Measurements from ENCODE around the gene C1RL.

DNA sequence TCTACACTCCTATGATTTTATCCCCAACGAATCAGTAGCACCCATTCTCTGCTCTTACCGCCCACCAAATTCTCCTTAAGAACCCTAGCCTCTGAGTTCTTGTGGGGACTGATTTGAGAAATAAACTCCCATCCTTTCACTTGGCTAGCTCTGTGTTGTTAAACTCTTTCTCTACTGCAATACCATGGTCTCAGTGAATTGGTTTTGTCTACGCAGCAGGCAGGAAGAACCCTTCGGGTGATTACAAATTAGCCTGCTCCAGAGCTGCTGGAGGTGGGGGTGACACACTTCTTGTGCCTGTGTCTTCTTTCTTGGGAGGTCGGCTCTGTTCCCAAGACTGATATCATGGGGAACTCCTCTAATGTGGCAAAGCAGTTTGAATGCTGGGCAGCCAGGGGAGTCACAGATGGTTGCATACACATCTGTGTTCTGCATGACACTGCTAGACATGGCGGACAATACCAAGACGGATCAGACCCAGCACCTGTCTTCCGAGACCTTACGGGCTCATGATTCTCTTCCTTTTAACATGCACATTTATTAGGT, 50.1 kb downstream of the C1RL start:
- TF ChIP-seq, protein P1, sequence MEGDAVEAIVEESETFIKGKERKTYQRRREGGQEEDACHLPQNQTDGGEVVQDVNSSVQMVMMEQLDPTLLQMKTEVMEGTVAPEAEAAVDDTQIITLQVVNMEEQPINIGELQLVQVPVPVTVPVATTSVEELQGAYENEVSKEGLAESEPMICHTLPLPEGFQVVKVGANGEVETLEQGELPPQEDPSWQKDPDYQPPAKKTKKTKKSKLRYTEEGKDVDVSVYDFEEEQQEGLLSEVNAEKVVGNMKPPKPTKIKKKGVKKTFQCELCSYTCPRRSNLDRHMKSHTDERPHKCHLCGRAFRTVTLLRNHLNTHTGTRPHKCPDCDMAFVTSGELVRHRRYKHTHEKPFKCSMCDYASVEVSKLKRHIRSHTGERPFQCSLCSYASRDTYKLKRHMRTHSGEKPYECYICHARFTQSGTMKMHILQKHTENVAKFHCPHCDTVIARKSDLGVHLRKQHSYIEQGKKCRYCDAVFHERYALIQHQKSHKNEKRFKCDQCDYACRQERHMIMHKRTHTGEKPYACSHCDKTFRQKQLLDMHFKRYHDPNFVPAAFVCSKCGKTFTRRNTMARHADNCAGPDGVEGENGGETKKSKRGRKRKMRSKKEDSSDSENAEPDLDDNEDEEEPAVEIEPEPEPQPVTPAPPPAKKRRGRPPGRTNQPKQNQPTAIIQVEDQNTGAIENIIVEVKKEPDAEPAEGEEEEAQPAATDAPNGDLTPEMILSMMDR (IDR thresholded peaks at IDR 0.05), result no peak
- TF ChIP-seq POLR2A (IDR thresholded peaks at IDR 0.05), result no peak

Data from stomach (tissue), 4 donors.